Progenitor cell of endocrine pancreas (in vitro differentiated cells): ENCODE measurements around the gene PSAPL1. TPM values are rescaled to one million over a fixed set of nuclear protein-coding genes. Genes with fewer than 3 reads are reported as not detected.

Experiments used
- DNase-seq: peaks from one replicate; pipeline ENCODE4 v3.0.0; 2021; ENCODE audit warnings: low spot score; ENCODE audit not compliant: unreplicated experiment
- H3K27ac Mint-ChIP-seq: 2 replicates; pipeline ENCODE4 v1.8.0; 2021; ENCODE audit warnings: mild to moderate bottlenecking, moderate library complexity, mixed read lengths
- H3K27me3 Mint-ChIP-seq: 2 replicates; pipeline ENCODE4 v1.8.0; 2021; ENCODE audit warnings: mixed read lengths
- H3K36me3 Mint-ChIP-seq: 2 replicates; pipeline ENCODE4 v1.8.0; 2022; ENCODE audit warnings: mixed read lengths; ENCODE audit not compliant: insufficient read depth
- H3K4me1 Mint-ChIP-seq: 2 replicates; pipeline ENCODE4 v1.8.0; 2021; ENCODE audit warnings: low read depth, mixed read lengths
- H3K4me3 Mint-ChIP-seq: 2 replicates; pipeline ENCODE4 v1.8.0; 2021; ENCODE audit warnings: low read depth, mild to moderate bottlenecking, moderate library complexity, mixed read lengths
- H3K9me3 Mint-ChIP-seq: 2 replicates; pipeline ENCODE4 v1.8.0; 2021; ENCODE audit warnings: low read depth, mixed read lengths
- CTCF ChIP-seq: fragments of 200-600 bp; sonication (generic); IDR thresholded peaks from one replicate; pipeline ENCODE4 v1.5.0; 2021; ENCODE audit warnings: antibody characterized with exemption, mild to moderate bottlenecking; ENCODE audit not compliant: unreplicated experiment
- total RNA-seq: library from RNA; stranded (reverse); gene quantifications from 2 replicates; pipeline ENCODE4 v1.2.1, GENCODE V29; 2021

PSAPL1 gene
- total RNA-seq, 1 donor from 2014 or later, result 0.14 TPM

- Mint-ChIP-seq H3K9me3 (no peaks in the 10 kb centered on the region), H3K27me3 (no peaks in the 10 kb centered on the region), H3K27ac (peak overlapping the region; percentile 65), H3K4me1 (peaks cover 5% of the 10 kb centered on the region), H3K36me3 (no peaks in the 10 kb centered on the region), H3K4me3 (no peak overlapping the region)
- DNase-seq, result no peak
- TF ChIP-seq CTCF, result no peak
These were observed 26.5 kb upstream of the PSAPL1 start for GRCh38 chr4:7461230-7461629.

- Mint-ChIP-seq H3K27ac (no peak overlapping the region), H3K4me3 (no peak overlapping the region), H3K36me3 (no peaks in the 10 kb centered on the region), H3K9me3 (no peaks in the 10 kb centered on the region), H3K4me1 (peaks cover 5% of the 10 kb centered on the region), H3K27me3 (no peaks in the 10 kb centered on the region)
- TF ChIP-seq CTCF, result peak; percentile 1
- DNase-seq, result no peak
These were observed 25.8 kb upstream of the PSAPL1 start for GRCh38 chr4:7460566-7460965.

GRCh38 chr4:7459471-7459870 lies 24.7 kb upstream of the PSAPL1 start:
- Mint-ChIP-seq H3K27me3 (no peaks in the 10 kb centered on the region), H3K4me1 (peaks cover 5% of the 10 kb centered on the region), H3K4me3 (no peak overlapping the region), H3K27ac (no peak overlapping the region), H3K9me3 (no peaks in the 10 kb centered on the region), H3K36me3 (no peaks in the 10 kb centered on the region)
- TF ChIP-seq CTCF, result no peak
- DNase-seq, result no peak

- H3K4me1 Mint-ChIP-seq, result peaks cover 5% of the 10 kb centered on the region
These were observed 23.7 kb upstream of the PSAPL1 start for GRCh38 chr4:7458477-7458876.

GRCh38 chr4:7458066-7458425 lies 23.3 kb upstream of the PSAPL1 start:
- no peak for DNase-seq
- Mint-ChIP-seq H3K4me1 (peaks cover 5% of the 10 kb centered on the region), H3K36me3 (no peaks in the 10 kb centered on the region), H3K4me3 (no peak overlapping the region), H3K27ac (no peak overlapping the region), H3K9me3 (no peaks in the 10 kb centered on the region), H3K27me3 (no peaks in the 10 kb centered on the region)
- TF ChIP-seq CTCF, result no peak

More at GRCh38 chr4:7458477-7458876, 23.7 kb upstream of the PSAPL1 start:
- TF ChIP-seq CTCF, result no peak
- Mint-ChIP-seq H3K27me3 (no peaks in the 10 kb centered on the region), H3K4me3 (no peak overlapping the region), H3K36me3 (no peaks in the 10 kb centered on the region), H3K27ac (no peak overlapping the region), H3K9me3 (no peaks in the 10 kb centered on the region)
- DNase-seq, result no peak
